ENCODE results near the gene IGF2. TPM values are rescaled to one million over a fixed set of nuclear protein-coding genes. Genes with fewer than 3 reads are reported as not detected.

Gene IGF2
- polyA plus RNA-seq, 1 experiment, result 16.6 TPM

DNA sequence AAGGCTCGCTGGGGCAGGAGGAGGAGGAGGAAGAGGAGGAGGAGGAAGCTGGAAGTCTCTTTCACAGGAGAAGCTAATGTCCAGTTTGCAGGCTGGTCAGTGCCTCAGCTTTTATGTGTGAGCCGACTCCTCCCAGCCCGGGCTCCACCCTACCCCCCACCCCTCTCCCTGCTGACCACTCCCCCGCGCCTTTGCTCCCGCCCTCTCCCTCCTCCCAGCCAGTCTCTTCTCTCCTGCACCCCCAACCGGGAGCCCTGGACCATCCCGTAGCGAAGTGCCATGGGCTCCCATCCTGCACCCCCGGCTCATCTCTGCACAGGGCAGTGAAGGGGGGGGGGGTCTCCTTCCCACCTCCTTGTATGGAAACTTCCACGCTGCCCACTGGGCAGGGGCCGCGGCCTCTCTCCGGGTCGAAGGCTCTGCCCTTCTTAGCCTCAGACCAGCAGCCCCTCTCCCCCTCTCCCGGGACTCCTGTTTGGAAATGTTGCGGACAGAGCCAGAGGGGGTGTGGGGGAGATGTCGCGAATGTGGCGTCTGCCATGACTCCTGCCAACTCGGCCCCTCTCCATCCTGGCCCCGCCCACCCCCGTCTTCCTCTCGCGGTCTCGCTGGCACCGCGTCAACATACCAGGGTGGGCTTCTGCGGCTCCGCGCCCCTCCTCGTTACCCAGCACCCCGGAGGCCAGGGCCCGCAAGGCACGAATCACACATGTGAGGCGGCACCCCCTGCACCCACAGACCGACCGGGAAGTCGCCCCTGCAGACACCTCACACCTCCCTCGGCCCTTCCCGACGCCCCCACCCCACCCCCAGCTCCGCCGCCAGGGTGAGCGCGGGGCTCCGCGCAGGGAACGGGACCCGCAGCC lies 1.8 kb downstream of the IGF2 start:
- Histone ChIP-seq H3K27me3 (ENCODE audit: control insufficient read depth, insufficient read depth, low read length) (peaks cover 39% of the 10 kb centered on the region), H3K4me3 (ENCODE audit: low read depth, low read length) (peak overlapping the region; percentile 47), H3K27ac (ENCODE audit: low read depth, low read length) (peak overlapping the region; percentile 31), H3K9me3 (ENCODE audit: control insufficient read depth, insufficient read depth, low read length) (no peaks in the 10 kb centered on the region; the same call in 1 of the 2 replicates)
- DNase-seq (ENCODE audit: low read depth, low spot score), result peak; percentile 37
- ChIA-PET CTCF (interaction anchor here (0.6 to 2.2 kb wide), 6 partner anchors 14 to 383 kb away, joined by 5 to 7 read pairs (median 5); no protein-coding TSS in a partner anchor), POLR2A (interaction anchor here (0.6 to 1.4 kb wide), 7 partner anchors 9 to 263 kb away, joined by 3 to 14 read pairs (median 3); partner anchors contain the start of gene TSSC4)
- TF ChIP-seq CTCF (IDR thresholded peaks at IDR 0.05; ENCODE audit: low read depth, low read length), result no peak

DNA sequence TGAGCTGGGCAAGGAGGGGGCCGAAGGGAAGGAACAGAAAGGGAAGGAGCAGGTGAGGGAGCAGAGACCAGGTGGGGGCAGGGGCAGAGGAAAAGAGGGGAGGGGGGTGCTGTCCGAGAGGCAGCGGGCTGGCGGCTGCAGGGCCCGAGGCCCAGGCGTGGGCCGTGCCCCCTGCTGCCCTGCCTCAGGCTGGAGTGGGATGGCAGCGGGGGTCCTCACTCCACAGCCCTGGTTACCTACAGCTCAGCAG lies 2.3 kb downstream of the IGF2 start:
- Histone ChIP-seq H3K27ac (ENCODE audit: low read depth, low read length) (no peak overlapping the region), H3K27me3 (ENCODE audit: control insufficient read depth, insufficient read depth, low read length) (peaks cover 38% of the 10 kb centered on the region), H3K4me3 (ENCODE audit: low read depth, low read length) (peak overlapping the region; percentile 44), H3K9me3 (ENCODE audit: control insufficient read depth, insufficient read depth, low read length) (no peaks in the 10 kb centered on the region; the same call in 1 of the 2 replicates)
- TF ChIP-seq CTCF (IDR thresholded peaks at IDR 0.05; ENCODE audit: low read depth, low read length), result no peak
- POLR2A ChIA-PET, result interaction anchor here (0.6 to 1.4 kb wide), 7 partner anchors 8 to 263 kb away, joined by 3 to 14 read pairs (median 3); partner anchors contain the start of gene TSSC4
- DNase-seq (ENCODE audit: low read depth, low spot score), result no peak
- CTCF ChIA-PET, result interaction anchor here (0.6 to 2.2 kb wide), 4 partner anchors 15 to 382 kb away, joined by 5 to 7 read pairs (median 5); no protein-coding TSS in a partner anchor

GRCh38 chr11:2136209-2136951 lies 2.8 kb downstream of the IGF2 start:
- H3K27me3 ChIP-seq (ENCODE audit: control insufficient read depth, insufficient read depth, low read length), result peaks cover 35% of the 10 kb centered on the region
- TF ChIP-seq CTCF (IDR thresholded peaks at IDR 0.05; ENCODE audit: low read depth, low read length), result no peak
- H3K9me3 ChIP-seq (ENCODE audit: control insufficient read depth, insufficient read depth, low read length), result peaks cover 4% of the 10 kb centered on the region; the same call in 1 of the 2 replicates
- H3K4me3 ChIP-seq (ENCODE audit: low read depth, low read length), result peak overlapping the region; percentile 44
- no peak for DNase-seq (ENCODE audit: low read depth, low spot score)
- CTCF ChIA-PET, result interaction anchor here (0.6 to 2.2 kb wide), 3 partner anchors 16 to 382 kb away, joined by 5 to 7 read pairs (median 5); no protein-coding TSS in a partner anchor
- H3K27ac ChIP-seq (ENCODE audit: low read depth, low read length), result no peak overlapping the region
- POLR2A ChIA-PET, result interaction anchor here (0.6 to 1.4 kb wide), 5 partner anchors 8 to 264 kb away, joined by 3 to 14 read pairs (median 3); partner anchors contain the start of gene TSSC4

- peaks cover 29% of the 10 kb centered on the region for H3K27me3 ChIP-seq (ENCODE audit: control insufficient read depth, insufficient read depth, low read length)
- CTCF ChIA-PET, result interaction anchor here (2.2 kb wide), 1 partner anchor 16 kb away, joined by 5 read pairs; no protein-coding TSS in a partner anchor
- DNase-seq (ENCODE audit: low read depth, low spot score), result no peak
- peaks cover 9% of the 10 kb centered on the region; the same call in 1 of the 2 replicates for H3K9me3 ChIP-seq (ENCODE audit: control insufficient read depth, insufficient read depth, low read length)
- TF ChIP-seq CTCF (IDR thresholded peaks at IDR 0.05; ENCODE audit: low read depth, low read length), result no peak
- H3K4me3 ChIP-seq (ENCODE audit: low read depth, low read length), result no peak overlapping the region
- POLR2A ChIA-PET, result interaction anchor here (1.2 kb wide), 1 partner anchor 32 kb away, joined by 3 read pairs; no protein-coding TSS in a partner anchor
- no peak overlapping the region for H3K27ac ChIP-seq (ENCODE audit: low read depth, low read length)
Observed at GRCh38 chr11:2135648-2136201, 3.5 kb downstream of the IGF2 start.

All from AG04450 (cell line).